Measurements from ENCODE around the gene TTLL5. TPM values are rescaled to one million over a fixed set of nuclear protein-coding genes. Genes with fewer than 3 reads are reported as not detected.

TTLL5 gene
- total RNA-seq, 2 donors from 2014 or later: 26.5 to 37.3 TPM

DNA sequence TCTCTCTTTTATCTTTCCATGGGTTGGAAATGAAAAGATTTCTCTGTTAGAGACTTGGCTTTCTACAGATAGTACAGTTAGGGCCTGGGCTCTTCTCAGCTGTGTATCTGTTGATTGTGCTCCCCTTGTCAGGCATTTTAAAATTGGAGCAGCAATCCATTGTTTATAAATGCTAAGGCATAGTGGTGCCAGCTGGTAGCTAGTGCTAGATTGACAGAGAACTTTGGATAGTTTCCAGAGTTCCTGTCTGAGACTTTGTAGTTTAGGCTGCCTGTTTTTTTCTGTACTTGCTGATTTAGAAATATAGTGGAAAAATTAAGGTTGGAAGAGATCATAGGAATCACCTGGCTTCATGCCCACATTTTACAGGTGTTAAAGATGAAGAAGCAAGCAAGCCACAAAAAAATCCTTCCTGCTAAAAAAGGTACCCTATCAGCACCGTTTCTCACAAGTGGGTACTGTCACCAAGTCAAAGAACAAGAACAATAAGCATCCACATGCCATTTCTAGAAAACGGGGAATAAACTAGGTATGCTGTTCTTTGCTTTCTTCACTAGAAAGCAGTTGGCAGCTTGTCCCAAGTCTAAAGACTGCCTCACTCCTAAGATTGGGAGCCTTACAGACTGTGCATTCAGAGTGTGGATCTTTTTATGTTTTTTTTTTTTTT is 6.2 kb downstream of the TTLL5 start:
- Histone ChIP-seq H3K4me3 (no peak overlapping the region), H3K9me3 (no peaks in the 10 kb centered on the region), H3K36me3 (no peaks in the 10 kb centered on the region), H3K27me3 (no peaks in the 10 kb centered on the region), H3K4me1 (no peaks in the 10 kb centered on the region), H3K9ac (ENCODE audit: low read depth in 2 of 2, low read length in 2 of 2) (no peak overlapping the region), H3K27ac (no peak overlapping the region)
- TF ChIP-seq, protein P1, sequence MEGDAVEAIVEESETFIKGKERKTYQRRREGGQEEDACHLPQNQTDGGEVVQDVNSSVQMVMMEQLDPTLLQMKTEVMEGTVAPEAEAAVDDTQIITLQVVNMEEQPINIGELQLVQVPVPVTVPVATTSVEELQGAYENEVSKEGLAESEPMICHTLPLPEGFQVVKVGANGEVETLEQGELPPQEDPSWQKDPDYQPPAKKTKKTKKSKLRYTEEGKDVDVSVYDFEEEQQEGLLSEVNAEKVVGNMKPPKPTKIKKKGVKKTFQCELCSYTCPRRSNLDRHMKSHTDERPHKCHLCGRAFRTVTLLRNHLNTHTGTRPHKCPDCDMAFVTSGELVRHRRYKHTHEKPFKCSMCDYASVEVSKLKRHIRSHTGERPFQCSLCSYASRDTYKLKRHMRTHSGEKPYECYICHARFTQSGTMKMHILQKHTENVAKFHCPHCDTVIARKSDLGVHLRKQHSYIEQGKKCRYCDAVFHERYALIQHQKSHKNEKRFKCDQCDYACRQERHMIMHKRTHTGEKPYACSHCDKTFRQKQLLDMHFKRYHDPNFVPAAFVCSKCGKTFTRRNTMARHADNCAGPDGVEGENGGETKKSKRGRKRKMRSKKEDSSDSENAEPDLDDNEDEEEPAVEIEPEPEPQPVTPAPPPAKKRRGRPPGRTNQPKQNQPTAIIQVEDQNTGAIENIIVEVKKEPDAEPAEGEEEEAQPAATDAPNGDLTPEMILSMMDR (IDR thresholded peaks at IDR 0.05): no peak
- DNase-seq: no peak
- intact Hi-C loops (cut with DNase I): no loop called here

DNA sequence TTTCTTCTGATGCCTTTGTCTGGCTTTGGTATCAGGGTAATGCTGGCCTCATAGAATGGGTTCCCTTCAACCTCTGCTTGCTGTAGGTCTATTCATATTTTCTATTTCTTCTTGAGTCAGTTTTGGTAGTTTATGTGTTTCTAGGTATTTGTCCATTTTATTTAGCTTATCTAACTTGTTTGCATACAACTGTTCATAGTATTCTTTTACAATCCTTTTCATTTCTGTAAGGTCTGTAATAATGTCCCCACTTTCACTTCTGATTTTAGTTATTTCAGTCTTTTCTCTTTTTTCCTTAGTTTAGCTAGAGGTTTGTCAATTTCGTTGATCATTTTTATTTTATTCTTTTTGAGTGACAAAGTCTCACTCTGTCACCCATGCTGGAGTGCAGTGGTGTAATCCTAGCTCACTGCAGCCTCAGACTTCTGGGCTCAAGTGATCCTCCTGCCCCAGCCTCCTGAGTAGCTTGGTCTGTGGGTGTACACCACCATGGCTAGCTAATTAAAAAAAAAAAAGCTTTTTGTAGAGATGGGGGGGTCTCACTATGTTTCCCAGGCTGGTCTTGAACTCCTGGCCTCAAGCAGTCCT is 11.7 kb downstream of the TTLL5 start:
- TF ChIP-seq, protein P1 (IDR thresholded peaks at IDR 0.05): no peak
- Histone ChIP-seq H3K9me3 (no peaks in the 10 kb centered on the region), H3K9ac (ENCODE audit: low read depth in 2 of 2, low read length in 2 of 2) (no peak overlapping the region), H3K27ac (no peak overlapping the region), H3K4me3 (no peak overlapping the region), H3K27me3 (no peaks in the 10 kb centered on the region), H3K36me3 (no peaks in the 10 kb centered on the region), H3K4me1 (no peaks in the 10 kb centered on the region)
- intact Hi-C loops (cut with DNase I): no loop called here
- no peak for DNase-seq

DNA sequence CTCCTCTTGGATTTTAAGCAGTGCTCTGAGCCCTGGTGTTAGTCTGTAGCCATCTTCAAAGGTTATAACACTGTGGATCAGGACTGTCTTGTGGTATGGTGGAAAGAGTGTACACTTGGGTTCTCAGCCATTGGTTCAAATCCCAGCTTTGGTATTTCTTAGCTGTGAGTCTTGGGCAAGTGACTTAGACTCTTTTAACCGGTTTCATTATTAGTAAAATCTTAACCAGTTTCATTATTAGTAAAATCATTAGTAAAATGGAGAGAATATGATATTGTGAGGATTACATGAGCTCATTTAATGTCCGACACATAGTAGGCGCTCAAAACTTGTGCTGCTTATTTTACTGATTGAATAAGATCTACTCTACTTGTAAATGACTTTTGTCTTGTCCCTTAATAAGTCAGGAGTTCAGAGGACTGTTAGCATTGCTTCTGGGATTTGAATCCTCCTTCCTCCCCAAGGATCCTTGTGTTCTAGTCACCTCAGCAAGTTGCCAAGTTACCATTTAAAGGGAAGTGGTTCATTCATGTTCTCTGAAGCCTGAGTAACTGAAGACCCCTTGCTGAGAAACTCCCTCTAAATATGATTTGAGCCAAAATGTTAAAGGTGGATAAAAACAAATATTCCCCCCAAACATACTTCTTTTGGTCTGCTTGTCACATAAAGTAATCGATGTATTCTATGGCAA is 12.4 kb downstream of the TTLL5 start:
- no peak overlapping the region for H3K9ac ChIP-seq (ENCODE audit: low read depth in 2 of 2, low read length in 2 of 2)
- no peak overlapping the region for H3K27ac ChIP-seq
- no peaks in the 10 kb centered on the region for H3K27me3 ChIP-seq
- H3K9me3 ChIP-seq: no peaks in the 10 kb centered on the region
- no peaks in the 10 kb centered on the region for H3K4me1 ChIP-seq
- TF ChIP-seq, protein P1 (IDR thresholded peaks at IDR 0.05): no peak
- no peaks in the 10 kb centered on the region for H3K36me3 ChIP-seq
- DNase-seq: no peak
- intact Hi-C loops (cut with DNase I): no loop called here
- no peak overlapping the region for H3K4me3 ChIP-seq

DNA sequence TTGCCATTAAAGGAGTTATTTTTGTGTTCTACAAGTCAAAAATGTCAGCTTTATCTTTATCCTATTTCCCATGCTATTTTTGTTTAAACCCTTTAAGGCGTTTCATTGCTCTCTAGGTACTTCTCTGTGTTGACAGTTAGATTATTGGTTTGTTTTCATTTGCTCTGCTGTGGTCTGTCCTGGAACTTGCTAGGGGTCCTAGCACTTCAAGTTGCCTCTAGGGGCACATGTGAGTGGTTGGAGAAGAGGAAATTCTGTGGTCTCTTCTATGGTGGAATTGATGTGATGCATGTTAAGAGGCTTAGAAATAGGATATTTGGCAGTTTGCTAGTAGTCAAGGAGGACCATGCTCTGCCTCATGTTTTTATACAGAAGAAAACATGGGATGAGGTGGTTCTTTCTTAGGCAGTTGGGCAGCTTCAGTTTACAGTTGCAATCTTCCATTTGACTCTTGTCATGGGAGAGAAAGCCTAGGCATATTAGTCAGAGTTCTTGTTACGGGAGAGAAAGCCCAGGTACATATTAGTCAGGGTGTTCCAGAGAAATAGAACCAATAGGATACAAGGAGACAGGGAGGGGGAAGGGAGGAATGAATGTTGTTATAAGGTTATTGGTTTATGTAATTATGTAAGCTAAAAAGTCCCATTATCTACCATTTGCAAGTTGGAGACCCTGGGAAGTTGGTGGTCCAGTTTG is 14.4 kb downstream of the TTLL5 start:
- Histone ChIP-seq H3K4me3 (no peak overlapping the region), H3K27me3 (no peaks in the 10 kb centered on the region), H3K9me3 (no peaks in the 10 kb centered on the region), H3K36me3 (no peaks in the 10 kb centered on the region), H3K27ac (no peak overlapping the region), H3K4me1 (no peaks in the 10 kb centered on the region), H3K9ac (ENCODE audit: low read depth in 2 of 2, low read length in 2 of 2) (no peak overlapping the region)
- TF ChIP-seq, protein P1 (IDR thresholded peaks at IDR 0.05): no peak
- no peak for DNase-seq
- intact Hi-C loops (cut with DNase I): no loop called here

DNA sequence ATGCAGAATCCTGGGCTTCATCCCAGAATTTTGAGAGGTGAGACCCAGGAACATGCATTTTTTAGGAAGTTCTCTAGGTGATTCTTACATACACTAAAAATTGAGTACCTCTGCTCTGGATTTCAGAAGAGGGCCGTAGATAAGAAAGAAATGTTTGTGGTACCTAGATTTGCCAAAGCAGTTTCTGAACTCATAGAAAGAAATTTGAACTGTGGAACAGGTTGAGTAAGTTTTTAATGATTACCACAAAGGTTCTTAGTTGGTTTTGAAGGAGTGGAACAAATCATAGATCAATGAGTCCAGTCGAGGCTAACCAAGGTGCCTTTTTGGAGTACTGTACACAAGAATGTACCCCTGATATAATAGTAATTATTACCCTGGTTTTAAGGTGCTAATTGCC is 24.9 kb downstream of the TTLL5 start:
- H3K27ac ChIP-seq: no peak overlapping the region
- TF ChIP-seq, protein P1 (IDR thresholded peaks at IDR 0.05): no peak

More for the DNA sequence above, 24.9 kb downstream of the TTLL5 start:
- Histone ChIP-seq H3K9ac (ENCODE audit: low read depth in 2 of 2, low read length in 2 of 2) (no peak overlapping the region), H3K9me3 (no peaks in the 10 kb centered on the region), H3K36me3 (peaks cover 11% of the 10 kb centered on the region), H3K4me3 (no peak overlapping the region), H3K27me3 (no peaks in the 10 kb centered on the region), H3K4me1 (no peaks in the 10 kb centered on the region)
- DNase-seq: no peak
- intact Hi-C loops (cut with DNase I): no loop called here
